Thyroid gland (tissue), 4 donors: ENCODE results near the gene DGCR2.

Experiments
- POLR2A ChIP-seq, 2 donors: fragments of 450-650 bp; IDR thresholded peaks; one replicate each; pipeline ENCODE4 v1.6.1; 2017; ENCODE audit warnings: antibody characterized with exemption in 2 of 2, mild to moderate bottlenecking in 2 of 2, moderate library complexity in 1 of 2
- TF ChIP-seq, protein P1 (sequence below), 6 experiments: fragments of 200-600 bp in 3 of 6; fragments of 450-650 bp in 3 of 6; sonication (generic) in 3 of 6; IDR thresholded peaks; one replicate each; pipeline ENCODE4 v1.5.1; 2016 to 2019; ENCODE audit warnings: antibody characterized with exemption in 6 of 6, mild to moderate bottlenecking in 2 of 6, inconsistent platforms in 1 of 6, moderate library complexity in 1 of 6

GRCh38 chr22:19044381-19044780, 77.8 kb downstream of the DGCR2 start:
- no peak for TF ChIP-seq POLR2A (IDR thresholded peaks at IDR 0.05)
- TF ChIP-seq, protein P1, sequence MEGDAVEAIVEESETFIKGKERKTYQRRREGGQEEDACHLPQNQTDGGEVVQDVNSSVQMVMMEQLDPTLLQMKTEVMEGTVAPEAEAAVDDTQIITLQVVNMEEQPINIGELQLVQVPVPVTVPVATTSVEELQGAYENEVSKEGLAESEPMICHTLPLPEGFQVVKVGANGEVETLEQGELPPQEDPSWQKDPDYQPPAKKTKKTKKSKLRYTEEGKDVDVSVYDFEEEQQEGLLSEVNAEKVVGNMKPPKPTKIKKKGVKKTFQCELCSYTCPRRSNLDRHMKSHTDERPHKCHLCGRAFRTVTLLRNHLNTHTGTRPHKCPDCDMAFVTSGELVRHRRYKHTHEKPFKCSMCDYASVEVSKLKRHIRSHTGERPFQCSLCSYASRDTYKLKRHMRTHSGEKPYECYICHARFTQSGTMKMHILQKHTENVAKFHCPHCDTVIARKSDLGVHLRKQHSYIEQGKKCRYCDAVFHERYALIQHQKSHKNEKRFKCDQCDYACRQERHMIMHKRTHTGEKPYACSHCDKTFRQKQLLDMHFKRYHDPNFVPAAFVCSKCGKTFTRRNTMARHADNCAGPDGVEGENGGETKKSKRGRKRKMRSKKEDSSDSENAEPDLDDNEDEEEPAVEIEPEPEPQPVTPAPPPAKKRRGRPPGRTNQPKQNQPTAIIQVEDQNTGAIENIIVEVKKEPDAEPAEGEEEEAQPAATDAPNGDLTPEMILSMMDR (IDR thresholded peaks at IDR 0.05): no peak
